Measurements from ENCODE around the gene ZNF471. TPM values are rescaled to one million over a fixed set of nuclear protein-coding genes. Genes with fewer than 3 reads are reported as not detected.

ZNF471 gene
- 10 to 100 TPM in 1 of 2 donors, 1 to 10 TPM in 1; 2.4 to 14.4 TPM for total RNA-seq
- 1 to 10 TPM; 1.3 to 2.0 TPM for polyA plus RNA-seq
- long read RNA-seq, donor 1, full-length matches to known transcripts = 1 of 1 reads
- long read RNA-seq, donor 1, partial matches to known transcripts = 0 of 1 reads
- long read RNA-seq, donor 1, other reads (novel, unspliced or antisense) = 0 of 1 reads
- long read RNA-seq, donor 2 = 0 reads
- long read RNA-seq, donor 3 = 0 reads
- long read RNA-seq, donor 4 = 0 reads
- long read RNA-seq, donor 5 = 0 reads

GRCh38 chr19:56507446-56508289, at the start of gene ZNF471:
Gene ZNF471, plus strand, starts transcription at chr19:56507855. Its CDS starts 3,717 bp downstream, at chr19:56511572.
- Histone ChIP-seq H3K27me3 (ENCODE audit: control insufficient read depth in 3 of 3, insufficient read depth in 3 of 3, low read length in 2 of 3) (no peaks in the 10 kb centered on the region), H3K36me3 (ENCODE audit: control insufficient read depth in 4 of 4, insufficient read depth in 4 of 4, low read length in 4 of 4) (peaks cover 0 to 12% (median 6%) of the 10 kb centered on the region in 4 donors), H3K9me3 (ENCODE audit: control insufficient read depth in 4 of 4, insufficient read depth in 3 of 4, low read length in 3 of 4) (peaks cover 0 to 26% (median 2%) of the 10 kb centered on the region in 4 donors), H3K4me3 (peak within 1 kb of the TSS; percentile 64), H3K27ac (ENCODE audit: low read depth in 1 of 2, low read length in 1 of 2) (peak within 1 kb of the TSS; percentile 96 to 99), H3K4me1 (ENCODE audit: control insufficient read depth in 5 of 5, insufficient read depth in 5 of 5, low read length in 5 of 5) (peaks cover 0 to 10% (median 7%) of the 10 kb centered on the region in 5 donors), H3K9ac (ENCODE audit: insufficient read depth in 1 of 2, low read length in 2 of 2) (peak within 1 kb of the TSS; percentile 86 to 94)
- DNase-seq (peak; percentile 99 to 100 (median 99)), ATAC-seq (ENCODE audit: insufficient read depth, low FRiP score) (peak; percentile 99)
- 0 to 3% methylated on average over 72 to 74 of the region's 74 CpGs for WGBS, 2 donors
- no peak for TF ChIP-seq CTCF (IDR thresholded peaks at IDR 0.05; ENCODE audit: control extremely low read depth, extremely low read depth)

- TF ChIP-seq CTCF (IDR thresholded peaks at IDR 0.05; ENCODE audit: control extremely low read depth, extremely low read depth) = no peak
- no peaks in the 10 kb centered on the region for H3K27me3 ChIP-seq (ENCODE audit: control insufficient read depth in 3 of 3, insufficient read depth in 3 of 3, low read length in 2 of 3)
- H3K9me3 ChIP-seq (ENCODE audit: control insufficient read depth in 4 of 4, insufficient read depth in 3 of 4, low read length in 3 of 4) = peaks cover 0 to 55% (median 9%) of the 10 kb centered on the region in 4 donors
- no peak for DNase-seq
- 73 to 79% methylated on average over 3 of the region's 3 CpGs for WGBS, 2 donors
- peaks cover 0 to 22% (median 9%) of the 10 kb centered on the region in 4 donors for H3K36me3 ChIP-seq (ENCODE audit: control insufficient read depth in 4 of 4, insufficient read depth in 4 of 4, low read length in 4 of 4)
- no peak overlapping the region for H3K9ac ChIP-seq (ENCODE audit: insufficient read depth in 1 of 2, low read length in 2 of 2)
- no peak overlapping the region for H3K4me3 ChIP-seq
- no peak for ATAC-seq (ENCODE audit: insufficient read depth, low FRiP score)
- no peak overlapping the region for H3K27ac ChIP-seq (ENCODE audit: low read depth in 1 of 2, low read length in 1 of 2)
- peaks cover under 1 to 19% (median 4%) of the 10 kb centered on the region in 5 donors for H3K4me1 ChIP-seq (ENCODE audit: control insufficient read depth in 5 of 5, insufficient read depth in 5 of 5, low read length in 5 of 5)
Observed at GRCh38 chr19:56474308-56474707, 33.3 kb upstream of the ZNF471 start.

GRCh38 chr19:56476093-56476492, 31.6 kb upstream of the ZNF471 start:
- no peak overlapping the region for H3K27ac ChIP-seq (ENCODE audit: low read depth in 1 of 2, low read length in 1 of 2)
- ATAC-seq (ENCODE audit: insufficient read depth, low FRiP score) (no peak), DNase-seq (peak in 1 of 3 donors; percentile 2)
- no peak overlapping the region for H3K4me3 ChIP-seq
- peaks cover 0 to 52% (median 9%) of the 10 kb centered on the region in 4 donors for H3K9me3 ChIP-seq (ENCODE audit: control insufficient read depth in 4 of 4, insufficient read depth in 3 of 4, low read length in 3 of 4)
- H3K27me3 ChIP-seq (ENCODE audit: control insufficient read depth in 3 of 3, insufficient read depth in 3 of 3, low read length in 2 of 3) = no peaks in the 10 kb centered on the region
- peaks cover 0 to 16% (median 6%) of the 10 kb centered on the region in 4 donors for H3K36me3 ChIP-seq (ENCODE audit: control insufficient read depth in 4 of 4, insufficient read depth in 4 of 4, low read length in 4 of 4)
- TF ChIP-seq CTCF (IDR thresholded peaks at IDR 0.05; ENCODE audit: control extremely low read depth, extremely low read depth) = no peak
- peak overlapping the region in 1 of 2 donors; percentile 87 for H3K9ac ChIP-seq (ENCODE audit: insufficient read depth in 1 of 2, low read length in 2 of 2)
- H3K4me1 ChIP-seq (ENCODE audit: control insufficient read depth in 5 of 5, insufficient read depth in 5 of 5, low read length in 5 of 5) = peaks cover 4 to 19% (median 5%) of the 10 kb centered on the region in 5 donors
- WGBS, 2 donors = 79 to 89% methylated on average over 10 of the region's 10 CpGs
